ENCODE data around the gene DDA1. TPM values are rescaled to one million over a fixed set of nuclear protein-coding genes. Genes with fewer than 3 reads are reported as not detected.

The DDA1 gene
- total RNA-seq, 1 experiment from 2014 or later = 72.5 TPM

DNA sequence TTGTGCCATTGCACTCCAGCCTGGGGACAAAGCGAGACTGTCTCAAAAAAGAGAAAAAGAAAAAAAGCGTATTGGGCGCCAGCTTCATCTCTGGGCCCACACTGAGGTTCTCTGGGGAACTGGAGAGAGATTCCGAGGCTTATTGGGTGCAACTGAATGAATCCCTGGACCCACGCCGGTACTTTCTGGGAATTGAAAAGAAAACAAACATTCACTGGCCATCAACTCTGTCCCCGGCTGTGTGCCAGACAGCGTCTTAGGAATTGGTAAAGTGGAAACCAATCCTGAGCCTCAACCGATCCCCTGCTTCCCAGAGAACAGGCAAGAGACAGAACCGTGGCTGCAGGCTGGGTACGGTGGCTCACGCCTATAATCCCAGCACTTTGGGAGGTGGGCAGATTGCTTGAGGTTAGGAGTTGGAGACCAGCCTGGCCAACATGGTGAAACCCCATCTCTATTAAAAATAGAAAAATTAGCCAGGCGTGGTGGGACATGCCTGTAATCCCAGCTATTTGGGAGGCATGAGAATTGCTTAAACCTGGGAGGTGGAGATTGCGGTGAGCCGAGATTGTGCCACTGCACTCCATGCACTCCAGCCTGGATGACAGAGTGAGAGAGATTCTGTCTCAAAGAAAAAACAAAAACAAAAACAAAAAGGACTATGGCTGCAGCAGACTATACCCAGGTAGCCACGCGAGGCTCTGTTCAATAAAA, 16.7 kb downstream of the DDA1 start:
- Histone ChIP-seq H3K4me3 (peak overlapping the region; percentile 0; the same call in 1 of the 2 replicates), H3K4me1 (replicated peaks; ENCODE audit: insufficient read depth) (peaks cover 23% of the 10 kb centered on the region), H2AFZ (no peak overlapping the region), H4K20me1 (ENCODE audit: insufficient read depth) (peaks cover 12% of the 10 kb centered on the region; the same call in 1 of the 2 replicates), H3K9me3 (ENCODE audit: insufficient read depth, low read depth) (no peaks in the 10 kb centered on the region), H3F3A (ENCODE audit: insufficient read depth, low read depth) (peaks cover 45% of the 10 kb centered on the region), H3K27ac (peak overlapping the region; percentile 31; the same call in 1 of the 2 replicates), H3K9me2 (ENCODE audit: insufficient read depth) (no peaks in the 10 kb centered on the region), H3K27me3 (ENCODE audit: insufficient read depth, low read depth) (no peaks in the 10 kb centered on the region), H3K79me2 (ENCODE audit: low read depth) (no peaks in the 10 kb centered on the region), H3K36me3 (ENCODE audit: low read depth) (no peaks in the 10 kb centered on the region), H3K4me2 (peak overlapping the region; percentile 84)
- ChIA-PET CTCF (interaction anchor here (0.5 kb wide), 2 partner anchors 29 to 33 kb away, joined by 3 to 7 read pairs; no protein-coding TSS in a partner anchor), POLR2A (ENCODE audit: unreplicated experiment) (interaction anchor here (0.5 to 0.6 kb wide), 5 partner anchors 9 to 348 kb away, joined by 5 to 13 read pairs (median 9); no protein-coding TSS in a partner anchor)
- no peak for TF ChIP-seq EZH2 (IDR thresholded peaks at IDR 0.05; ENCODE audit: low read depth)
- TF ChIP-seq, protein P1, sequence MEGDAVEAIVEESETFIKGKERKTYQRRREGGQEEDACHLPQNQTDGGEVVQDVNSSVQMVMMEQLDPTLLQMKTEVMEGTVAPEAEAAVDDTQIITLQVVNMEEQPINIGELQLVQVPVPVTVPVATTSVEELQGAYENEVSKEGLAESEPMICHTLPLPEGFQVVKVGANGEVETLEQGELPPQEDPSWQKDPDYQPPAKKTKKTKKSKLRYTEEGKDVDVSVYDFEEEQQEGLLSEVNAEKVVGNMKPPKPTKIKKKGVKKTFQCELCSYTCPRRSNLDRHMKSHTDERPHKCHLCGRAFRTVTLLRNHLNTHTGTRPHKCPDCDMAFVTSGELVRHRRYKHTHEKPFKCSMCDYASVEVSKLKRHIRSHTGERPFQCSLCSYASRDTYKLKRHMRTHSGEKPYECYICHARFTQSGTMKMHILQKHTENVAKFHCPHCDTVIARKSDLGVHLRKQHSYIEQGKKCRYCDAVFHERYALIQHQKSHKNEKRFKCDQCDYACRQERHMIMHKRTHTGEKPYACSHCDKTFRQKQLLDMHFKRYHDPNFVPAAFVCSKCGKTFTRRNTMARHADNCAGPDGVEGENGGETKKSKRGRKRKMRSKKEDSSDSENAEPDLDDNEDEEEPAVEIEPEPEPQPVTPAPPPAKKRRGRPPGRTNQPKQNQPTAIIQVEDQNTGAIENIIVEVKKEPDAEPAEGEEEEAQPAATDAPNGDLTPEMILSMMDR (conservative IDR thresholded peaks at IDR 0.05) = no peak
- intact Hi-C loops (cut with micrococcal nuclease; ENCODE audit: unreplicated experiment) = loop anchor here (1.0 to 5.0 kb wide), 3 partner anchors 9 to 34 kb away; partner anchors contain the start of gene MRPL34
- no peak for DNase-seq
- BruUV-seq (replicated peaks) = TSS peak; percentile 22

DNA sequence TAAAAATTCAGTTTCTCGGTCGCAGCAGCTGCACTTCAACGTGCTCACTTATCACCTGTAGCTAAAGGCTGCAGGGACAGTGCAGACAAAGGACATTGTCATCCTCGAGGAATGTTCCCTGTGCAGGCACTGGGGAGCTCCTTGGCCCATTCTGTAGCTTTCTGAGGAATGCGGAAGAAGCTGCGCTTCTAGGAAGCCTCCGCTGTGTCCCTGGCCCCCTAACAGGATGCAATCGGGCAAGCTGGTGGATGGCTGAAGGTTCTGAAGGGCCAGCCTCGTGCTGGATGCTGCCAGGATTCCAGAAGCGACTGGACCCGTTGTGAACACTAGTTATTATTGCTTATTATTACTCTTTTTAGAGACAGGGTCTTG, 17.2 kb downstream of the DDA1 start:
- peak; percentile 82 to 95 for DNase-seq
- H3K27me3 ChIP-seq (ENCODE audit: insufficient read depth, low read depth) = no peaks in the 10 kb centered on the region
- no peak for TF ChIP-seq EZH2 (IDR thresholded peaks at IDR 0.05; ENCODE audit: low read depth)
- TF ChIP-seq, protein P1 (conservative IDR thresholded peaks at IDR 0.05) = no peak
- no peaks in the 10 kb centered on the region for H3K36me3 ChIP-seq (ENCODE audit: low read depth)
- H3F3A ChIP-seq (ENCODE audit: insufficient read depth, low read depth) = peaks cover 42% of the 10 kb centered on the region
- H3K4me3 ChIP-seq = peak overlapping the region; percentile 0; the same call in 1 of the 2 replicates
- peak overlapping the region; percentile 84 for H3K4me2 ChIP-seq
- no peak overlapping the region for H2AFZ ChIP-seq
- no peaks in the 10 kb centered on the region for H3K9me3 ChIP-seq (ENCODE audit: insufficient read depth, low read depth)
- intact Hi-C loops (cut with micrococcal nuclease; ENCODE audit: unreplicated experiment) = loop anchor here (1.0 to 5.0 kb wide), 3 partner anchors 9 to 34 kb away; partner anchors contain the start of gene MRPL34
- H3K4me1 ChIP-seq (replicated peaks; ENCODE audit: insufficient read depth) = peaks cover 23% of the 10 kb centered on the region
- H3K9me2 ChIP-seq (ENCODE audit: insufficient read depth) = no peaks in the 10 kb centered on the region
- no TSS peak for BruUV-seq (replicated peaks)
- ChIA-PET POLR2A (ENCODE audit: unreplicated experiment) (interaction anchor here (0.5 to 0.6 kb wide), 4 partner anchors 90 to 348 kb away, joined by 5 to 13 read pairs (median 10); no protein-coding TSS in a partner anchor), CTCF (interaction anchor here (0.5 kb wide), 2 partner anchors 30 to 33 kb away, joined by 3 to 7 read pairs; no protein-coding TSS in a partner anchor)
- H3K27ac ChIP-seq = peak overlapping the region; percentile 31
- H4K20me1 ChIP-seq (ENCODE audit: insufficient read depth) = peaks cover 12% of the 10 kb centered on the region; the same call in 1 of the 2 replicates
- H3K79me2 ChIP-seq (ENCODE audit: low read depth) = no peaks in the 10 kb centered on the region

DNA sequence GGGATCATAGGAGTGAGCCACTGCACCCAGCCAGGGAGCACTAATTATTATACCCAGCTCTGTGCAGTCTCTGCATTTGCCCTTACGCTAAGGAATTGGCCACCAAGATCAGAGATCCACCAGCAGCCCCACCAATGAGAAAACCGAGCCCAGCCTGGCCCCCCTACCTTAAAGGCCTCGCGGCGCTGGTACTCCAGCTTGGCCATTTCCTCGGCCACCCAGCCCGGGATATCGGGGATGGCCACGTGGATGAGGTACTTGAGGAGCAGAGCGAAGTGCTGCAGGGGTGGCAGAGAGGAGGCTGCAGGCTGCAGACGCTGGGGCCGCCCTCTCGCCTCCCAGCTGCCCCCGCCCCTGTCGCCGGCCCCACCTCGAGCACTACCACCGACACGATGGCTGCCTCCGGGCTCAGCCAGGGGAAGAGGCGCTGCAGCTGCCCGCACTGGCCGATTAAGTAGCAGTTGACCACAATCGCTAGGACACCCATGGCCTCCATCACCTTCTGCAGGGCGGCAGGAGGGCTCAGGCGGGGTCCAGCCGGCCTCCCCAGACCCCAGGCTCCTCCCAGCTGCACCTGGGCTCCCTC, 17.8 kb downstream of the DDA1 start:
- Histone ChIP-seq H3F3A (ENCODE audit: insufficient read depth, low read depth) (peaks cover 37% of the 10 kb centered on the region), H3K27ac (peak overlapping the region; percentile 31), H3K4me3 (peak overlapping the region; percentile 79; the same call in 1 of the 2 replicates), H3K4me2 (peak overlapping the region; percentile 84), H3K9me3 (ENCODE audit: insufficient read depth, low read depth) (no peaks in the 10 kb centered on the region), H3K79me2 (ENCODE audit: low read depth) (no peaks in the 10 kb centered on the region), H3K9me2 (ENCODE audit: insufficient read depth) (no peaks in the 10 kb centered on the region), H3K27me3 (ENCODE audit: insufficient read depth, low read depth) (no peaks in the 10 kb centered on the region), H2AFZ (peak overlapping the region; percentile 82; the same call in 1 of the 2 replicates), H3K36me3 (ENCODE audit: low read depth) (no peaks in the 10 kb centered on the region), H4K20me1 (ENCODE audit: insufficient read depth) (peaks cover 8% of the 10 kb centered on the region; the same call in 1 of the 2 replicates), H3K4me1 (replicated peaks; ENCODE audit: insufficient read depth) (peaks cover 23% of the 10 kb centered on the region)
- intact Hi-C loops (cut with micrococcal nuclease; ENCODE audit: unreplicated experiment) = loop anchor here (5.0 kb wide), 1 partner anchor 35 kb away; no protein-coding TSS in a partner anchor
- DNase-seq = no peak
- ChIA-PET CTCF (no interaction called here), POLR2A (ENCODE audit: unreplicated experiment) (no interaction called here)
- TF ChIP-seq EZH2 (IDR thresholded peaks at IDR 0.05; ENCODE audit: low read depth) = no peak
- TF ChIP-seq, protein P1 (conservative IDR thresholded peaks at IDR 0.05) = no peak
- no TSS peak for BruUV-seq (replicated peaks)

Measured in PC-9 (cell line).